HG03060 (cell line): Measurements from ENCODE around the gene CLNK.

Experiments
- ATAC-seq: cut with Tn5 transposase; IDR thresholded peaks from one replicate; pipeline ENCODE4 v1.9.1; 2021; ENCODE audit warnings: low read depth, moderate number of reproducible peaks; ENCODE audit not compliant: unreplicated experiment

The CLNK gene

DNA sequence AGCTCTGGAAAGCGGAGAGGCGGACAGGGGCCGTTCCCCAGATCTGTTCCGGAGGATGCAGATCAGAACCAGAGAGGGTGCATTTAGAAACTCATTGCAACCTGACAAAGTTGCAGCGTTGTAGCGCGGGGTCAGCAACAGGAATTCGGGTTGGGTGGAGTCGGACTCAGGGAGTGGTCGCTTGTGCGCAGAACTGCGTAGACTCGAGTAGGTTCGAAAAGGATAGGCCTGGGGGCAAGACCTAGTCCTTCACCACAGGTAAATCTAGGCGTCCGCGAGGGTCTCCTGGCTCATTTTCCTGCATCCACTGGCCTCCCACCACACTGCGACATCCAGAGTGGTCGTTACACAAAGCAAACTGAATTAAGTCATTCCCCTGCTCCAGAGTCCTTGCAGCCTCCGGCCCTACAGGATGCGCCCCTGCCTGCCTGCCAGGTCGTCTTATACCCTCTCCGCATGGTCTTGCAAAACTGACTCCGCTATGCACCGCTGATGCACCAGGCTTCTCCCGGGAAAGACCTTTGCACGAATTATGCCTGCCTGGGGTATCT, 222.6 kb downstream of the CLNK start:
- no peak for ATAC-seq

DNA sequence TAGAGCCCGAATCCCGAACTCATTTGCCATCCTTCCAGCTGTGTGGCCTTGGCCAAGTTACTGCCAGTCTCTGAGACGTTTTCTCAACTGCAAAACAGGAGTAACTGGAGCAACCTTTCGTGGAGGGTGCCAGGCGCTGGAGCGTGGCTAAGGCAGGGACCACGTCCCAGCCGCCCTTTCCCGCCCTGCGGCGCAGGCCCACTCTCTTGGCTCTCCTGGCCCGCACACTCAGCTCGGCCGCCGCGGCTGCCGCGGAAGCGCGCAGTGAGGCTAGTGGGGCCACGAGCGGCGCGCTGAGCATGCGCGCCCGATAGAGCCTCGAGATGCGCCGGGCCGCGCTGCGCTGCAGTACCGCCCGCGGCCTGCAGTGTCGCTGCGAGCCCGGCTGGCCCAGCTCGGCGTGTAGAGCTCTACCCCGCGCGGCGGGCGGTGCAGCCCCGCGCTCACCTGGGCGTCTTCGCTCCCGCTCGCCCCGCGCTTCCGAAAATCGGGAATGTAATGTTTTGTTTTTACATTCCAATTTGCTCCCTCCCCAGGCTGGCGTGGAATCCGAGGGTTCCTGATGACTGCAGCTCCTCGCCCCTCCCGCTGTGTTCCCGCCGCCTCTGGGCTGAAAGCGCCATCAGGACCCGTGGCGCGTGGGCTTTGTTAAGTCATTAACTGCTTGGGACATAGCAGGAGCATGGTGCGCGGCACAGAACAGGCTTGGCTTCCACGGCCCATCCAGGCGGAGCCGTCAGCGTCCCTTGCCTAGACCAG, 223.3 kb downstream of the CLNK start:
- peak; percentile 28 for ATAC-seq

DNA sequence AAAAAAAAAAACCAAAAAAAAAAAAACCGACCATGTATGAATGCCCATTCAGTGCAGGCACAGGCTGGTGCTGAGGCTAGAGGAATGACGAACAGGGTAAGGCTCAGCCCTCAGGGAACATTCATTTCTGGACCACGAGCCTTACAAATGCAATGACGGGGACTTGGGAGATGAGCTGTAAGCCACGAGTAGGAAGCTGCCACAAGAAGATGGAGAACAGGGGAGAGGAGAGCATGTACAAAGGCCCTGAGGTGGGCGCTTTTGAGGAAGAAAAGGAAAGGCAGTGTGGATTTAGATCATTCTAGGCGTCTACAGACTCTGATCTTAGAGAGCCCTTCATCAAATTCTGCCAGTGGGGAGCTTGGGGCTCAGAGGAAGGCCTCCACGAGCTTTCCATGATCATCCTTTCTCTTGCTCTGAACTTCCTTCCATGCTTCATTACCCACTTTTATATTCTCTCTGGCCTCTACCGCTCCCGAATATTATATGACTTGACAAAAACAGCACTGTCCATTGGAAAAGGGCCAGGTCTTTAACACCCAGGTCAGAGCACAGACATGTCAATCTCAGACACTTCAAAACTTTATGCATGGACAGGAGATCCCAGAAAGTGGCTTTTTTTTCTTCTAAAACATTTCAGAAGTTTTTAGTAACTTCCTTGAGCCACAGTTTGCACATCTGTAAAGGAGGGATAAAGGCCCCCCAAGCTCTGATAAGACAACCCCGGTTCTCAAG, 224.1 kb downstream of the CLNK start:
- no peak for ATAC-seq

DNA sequence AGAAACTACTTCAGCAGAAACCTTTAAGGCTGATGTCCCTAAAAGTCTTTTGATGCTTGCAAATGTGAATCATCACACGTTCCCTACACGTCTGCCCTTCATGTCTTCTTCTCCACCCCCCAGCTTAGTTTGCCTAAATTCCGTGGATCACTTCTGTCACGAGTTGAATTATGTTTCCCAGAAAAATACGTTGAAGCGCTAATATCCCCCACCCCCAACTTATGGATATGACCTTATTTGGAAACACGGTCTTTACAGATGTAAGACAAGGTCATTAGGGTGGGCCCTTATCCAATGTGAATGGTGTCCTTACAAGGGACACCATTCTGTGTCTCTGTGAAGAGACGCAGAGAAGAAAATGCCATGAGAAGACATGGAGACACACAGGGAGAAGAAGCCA, 225.3 kb downstream of the CLNK start:
- no peak for ATAC-seq

DNA sequence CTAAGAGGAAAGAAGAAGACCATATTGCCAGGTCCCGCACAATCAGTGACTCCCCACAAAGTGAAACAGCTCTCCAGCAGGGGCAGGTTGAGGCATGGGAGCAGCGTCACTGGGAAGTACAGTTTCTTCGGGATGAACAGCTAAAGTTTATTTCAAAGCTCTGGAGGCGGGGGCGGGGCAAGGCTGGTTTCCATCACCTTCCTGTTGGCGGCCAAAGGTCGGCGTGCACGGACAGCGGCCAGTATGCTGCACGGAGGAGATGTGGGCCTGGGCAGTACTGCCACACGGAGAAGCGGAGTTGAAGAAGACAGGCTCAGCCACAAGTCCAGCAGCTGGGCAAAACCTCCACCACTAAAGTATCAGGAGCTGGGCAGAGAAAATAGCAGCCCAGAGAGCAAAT, 226.4 kb downstream of the CLNK start:
- no peak for ATAC-seq

DNA sequence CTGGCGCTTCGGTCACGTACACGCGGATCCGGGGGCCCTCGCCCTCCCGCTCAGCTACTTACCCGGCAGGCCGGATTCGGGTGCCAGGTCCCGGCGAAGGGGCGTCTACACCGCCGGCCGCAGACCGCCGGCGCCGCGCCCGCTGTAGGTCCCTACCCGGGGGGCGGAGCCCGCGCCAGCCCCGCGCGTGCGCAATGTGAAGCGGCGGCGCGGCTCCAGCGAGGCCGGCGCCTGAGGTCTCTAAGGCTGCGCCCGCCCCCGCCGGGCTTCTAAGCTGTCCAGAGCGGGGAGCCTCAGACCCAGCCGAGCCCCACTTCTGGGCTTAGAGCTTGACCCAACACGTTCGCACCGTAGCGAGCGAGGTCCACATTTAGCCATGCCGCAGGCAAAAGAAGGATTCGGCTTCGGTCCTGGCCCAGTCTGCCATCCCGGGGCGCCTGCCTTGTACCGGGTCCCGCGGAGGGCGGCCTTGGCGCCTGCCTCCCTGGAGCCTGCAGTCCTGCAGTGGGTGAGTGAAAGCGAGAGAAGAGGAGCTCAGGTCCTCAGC, 227.2 kb downstream of the CLNK start, which contains the start of gene ZNF518B:
Gene ZNF518B, minus strand, starts transcription at position 172 of the 547 bp plus-strand sequence. CDS start 11,098 bp downstream, outside the sequence.
- peak; percentile 43 for ATAC-seq

DNA sequence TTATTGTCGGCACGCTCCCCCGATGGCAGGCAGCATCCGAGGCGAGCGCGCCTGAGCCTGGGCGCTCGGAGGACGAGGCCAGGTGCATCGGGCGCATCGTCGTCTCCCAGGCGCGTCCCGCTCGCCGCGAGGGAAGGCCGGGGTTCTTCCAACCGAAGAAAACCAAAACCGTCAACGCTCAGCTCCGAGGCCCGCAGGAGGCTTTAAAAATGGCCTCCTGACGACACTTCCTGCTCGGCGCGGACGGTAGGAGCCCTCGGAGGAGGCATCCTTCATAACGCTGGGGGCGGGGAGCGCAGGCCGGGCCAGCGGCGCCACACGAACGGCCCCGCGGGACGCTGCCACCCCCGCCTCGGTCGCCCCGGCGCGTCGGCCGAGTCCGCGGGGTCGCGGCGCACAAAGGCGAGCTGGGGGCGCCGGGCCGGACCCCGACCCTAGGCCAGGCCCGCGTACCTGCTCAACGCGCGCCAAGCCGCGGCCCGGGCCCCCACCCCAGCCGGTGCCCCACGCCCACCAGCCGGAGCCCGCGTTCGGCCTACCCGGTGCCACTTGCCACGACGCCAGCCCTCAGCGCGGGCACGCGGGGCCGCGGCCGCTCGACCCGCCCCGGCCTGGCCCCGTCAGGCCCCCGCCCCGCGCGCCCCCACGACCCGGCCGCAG, 227.8 kb downstream of the CLNK start:
- ATAC-seq: peak; percentile 11

DNA sequence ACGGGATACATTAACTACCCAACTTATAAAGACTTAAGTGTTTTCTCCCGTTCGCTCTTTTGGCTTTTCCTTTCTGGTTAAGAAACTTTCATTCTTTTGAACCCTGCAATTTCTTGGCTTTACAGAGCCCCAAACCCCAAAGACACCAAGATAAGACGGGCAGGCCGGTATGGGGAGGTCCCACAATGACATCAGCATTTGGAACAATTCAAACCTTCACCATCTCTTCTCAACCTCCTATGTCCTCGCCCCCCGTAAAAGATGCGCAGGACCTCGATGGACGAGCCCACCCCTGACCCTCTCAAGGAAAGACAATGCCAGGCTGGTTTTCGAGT, 228.3 kb downstream of the CLNK start:
- no peak for ATAC-seq

DNA sequence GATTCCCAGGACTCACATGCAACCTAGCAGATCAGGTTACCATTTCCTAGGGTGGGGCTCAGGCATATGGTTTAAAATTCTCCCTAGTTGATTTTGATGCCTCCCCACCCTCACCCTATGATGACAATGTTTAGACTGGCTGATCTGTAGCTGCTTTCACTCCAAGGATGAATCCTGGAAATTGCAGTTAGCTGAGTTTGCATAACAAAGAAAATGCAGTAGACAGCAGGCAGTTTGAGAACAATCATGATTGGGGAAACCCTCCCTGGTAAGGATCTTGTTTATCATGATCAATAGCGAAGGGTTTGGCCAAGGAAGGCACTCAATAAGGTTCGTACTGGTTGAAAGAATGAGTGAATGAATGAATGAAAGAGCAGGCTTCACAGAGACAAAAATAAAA, 229.4 kb downstream of the CLNK start:
- no peak for ATAC-seq

DNA sequence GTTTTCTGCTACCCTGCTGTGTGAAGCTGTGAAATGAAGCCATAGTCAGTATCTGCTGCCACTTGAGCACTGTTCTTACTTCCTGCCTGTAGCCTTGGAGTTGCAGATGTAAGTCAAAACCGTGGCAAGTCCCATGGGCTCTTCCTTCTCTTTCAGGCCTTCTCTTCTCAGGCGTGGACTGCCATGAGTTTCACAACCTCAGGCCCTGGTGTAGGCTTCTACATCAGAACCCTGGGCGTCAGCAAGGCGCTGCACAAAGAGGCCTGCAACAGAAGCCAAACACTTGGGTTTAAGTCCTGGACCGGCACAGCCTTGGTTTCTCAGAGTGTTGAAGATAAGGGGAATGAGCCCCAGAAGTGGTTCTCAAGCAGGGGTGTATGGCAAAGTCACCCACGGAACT, 229.8 kb downstream of the CLNK start:
- no peak for ATAC-seq

DNA sequence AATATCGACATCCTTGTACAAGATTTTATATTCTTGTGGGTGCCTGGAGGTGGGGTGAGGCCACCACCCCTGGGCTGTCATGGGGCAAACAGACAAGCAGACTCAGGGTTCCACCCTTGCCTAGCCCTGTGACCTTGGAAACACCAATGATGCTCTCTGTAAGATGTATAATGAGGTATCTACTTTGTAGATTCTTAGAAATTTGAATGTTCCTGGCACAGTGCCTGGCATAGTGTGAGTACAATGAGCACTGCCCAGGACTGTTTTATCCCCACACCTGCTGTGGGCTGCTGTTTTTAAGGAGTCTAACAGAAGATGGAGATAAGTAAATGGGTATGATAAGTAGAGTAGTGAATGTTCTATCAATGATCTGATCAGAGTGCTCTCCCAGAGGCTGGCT, 230.4 kb downstream of the CLNK start:
- ATAC-seq: no peak

DNA sequence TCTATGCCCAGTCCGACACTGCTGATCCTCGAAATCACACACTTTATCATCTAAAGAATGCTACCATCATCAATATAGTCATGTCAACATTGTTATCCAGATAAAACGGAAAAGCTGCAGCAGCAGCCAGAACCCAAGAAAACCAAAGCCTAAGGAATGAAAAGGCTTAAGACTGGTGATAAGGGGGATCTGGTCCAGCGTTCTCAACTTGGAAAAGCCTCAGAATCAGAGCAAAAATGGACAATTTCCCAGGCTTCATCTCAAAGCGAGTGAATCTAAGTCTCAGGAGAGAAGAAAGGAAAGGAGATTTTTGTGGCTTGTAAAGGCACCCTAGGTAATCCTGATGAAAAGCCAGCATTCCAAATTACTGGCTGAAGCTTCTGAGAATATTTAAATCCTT, 235.6 kb downstream of the CLNK start:
- no peak for ATAC-seq

DNA sequence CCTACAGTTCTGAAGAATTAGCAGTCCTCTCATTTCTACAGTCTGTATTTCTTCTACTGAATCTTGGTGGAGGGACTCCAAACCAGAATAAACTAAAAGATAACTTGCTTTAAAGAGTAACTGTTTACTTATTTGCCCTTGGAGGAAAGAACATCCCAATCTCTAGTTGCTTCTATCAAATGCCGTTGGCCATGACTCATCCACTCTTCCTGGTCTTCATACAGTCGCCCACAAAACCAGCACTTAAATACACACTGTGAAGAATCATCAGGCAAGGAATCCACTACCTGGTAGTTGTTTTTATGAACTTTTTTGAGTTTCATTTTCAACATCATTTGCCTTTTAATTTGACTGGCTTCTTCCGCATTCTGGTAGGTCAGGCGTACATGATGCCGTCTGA, 241.6 kb downstream of the CLNK start:
- ATAC-seq: no peak

DNA sequence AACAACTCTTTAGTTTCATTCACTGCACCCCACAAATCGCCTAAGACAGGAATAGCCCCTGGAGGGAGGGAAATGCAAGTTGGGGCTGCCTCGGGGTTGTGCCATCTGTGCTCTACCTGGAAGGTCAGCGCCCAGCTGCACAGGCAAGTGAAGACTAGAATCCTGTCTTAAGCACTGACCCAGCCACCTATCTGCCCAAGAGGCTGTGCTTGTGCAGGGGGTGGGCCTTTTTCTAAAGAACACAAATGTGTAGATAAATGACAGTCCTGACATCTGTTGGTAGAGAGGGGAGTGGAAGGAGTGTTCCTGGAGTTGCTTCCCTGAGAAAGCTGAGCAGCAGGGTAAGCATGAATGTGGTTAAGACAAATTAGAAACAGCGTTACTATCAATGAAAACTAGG, 243.1 kb downstream of the CLNK start:
- no peak for ATAC-seq

DNA sequence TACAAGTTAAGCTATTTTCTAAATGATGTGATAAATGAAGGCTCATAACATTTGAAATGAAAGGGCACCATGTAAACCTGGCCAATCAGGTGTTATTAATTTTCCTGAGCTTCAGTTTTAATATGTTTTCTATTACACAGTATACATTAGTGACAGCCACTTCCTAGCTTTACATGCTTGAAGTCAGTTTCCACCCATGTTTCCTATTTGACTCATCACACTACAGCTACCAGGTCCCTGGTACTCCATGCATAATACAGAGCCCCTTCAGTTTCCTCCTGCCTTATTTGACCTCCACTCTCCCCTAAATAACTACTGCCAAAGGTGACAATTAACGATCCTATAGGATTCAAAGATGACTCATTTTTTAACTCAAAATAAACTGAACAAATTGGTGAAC, 245.6 kb downstream of the CLNK start:
- no peak for ATAC-seq

DNA sequence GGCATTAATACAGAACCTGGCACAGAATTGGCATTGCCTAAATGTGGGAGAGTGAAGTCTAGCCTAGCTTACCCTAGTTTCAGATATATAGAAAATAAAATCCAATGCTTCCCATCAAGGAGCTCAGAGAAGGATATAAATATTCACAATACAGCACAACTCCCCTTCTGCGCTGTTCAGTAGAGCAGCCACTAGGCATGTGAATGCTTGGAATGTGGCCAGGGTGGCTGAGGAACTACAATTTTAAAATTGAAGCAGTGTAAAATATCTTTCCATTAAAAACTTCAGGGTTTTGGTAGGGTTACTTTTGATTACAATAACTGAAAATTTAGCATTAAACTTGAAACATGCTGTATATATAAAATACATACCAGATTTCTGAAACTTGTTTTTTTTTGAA, 246.8 kb downstream of the CLNK start:
- no peak for ATAC-seq
